Pons (tissue), 1 donor: ENCODE measurements around the gene NOL8.

Source experiments
- DNase-seq: peaks from one replicate; pipeline ENCODE4 v3.0.0-alpha.2; 2016; ENCODE audit warnings: low spot score

Gene NOL8

DNA sequence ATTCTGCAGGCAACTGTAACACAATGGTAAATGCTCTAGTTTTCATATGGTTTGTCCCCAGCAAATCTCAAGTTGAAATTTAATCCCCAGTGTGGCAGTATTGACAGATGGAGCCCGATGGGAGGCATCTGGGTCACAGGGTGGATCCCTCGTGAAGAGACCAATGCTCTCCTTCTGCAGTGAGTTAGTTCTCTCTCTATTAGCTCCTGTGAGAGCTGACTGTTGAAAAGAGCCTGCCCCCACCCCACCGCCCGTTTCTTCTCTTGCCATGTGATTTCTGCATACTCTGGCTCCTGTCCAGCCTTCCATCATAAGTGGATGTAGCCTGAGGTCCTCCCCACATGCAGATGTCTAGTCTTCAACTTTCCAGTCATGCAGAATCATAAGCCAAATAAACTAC lies 58.7 kb downstream of the NOL8 start:
- DNase-seq, result no peak

DNA sequence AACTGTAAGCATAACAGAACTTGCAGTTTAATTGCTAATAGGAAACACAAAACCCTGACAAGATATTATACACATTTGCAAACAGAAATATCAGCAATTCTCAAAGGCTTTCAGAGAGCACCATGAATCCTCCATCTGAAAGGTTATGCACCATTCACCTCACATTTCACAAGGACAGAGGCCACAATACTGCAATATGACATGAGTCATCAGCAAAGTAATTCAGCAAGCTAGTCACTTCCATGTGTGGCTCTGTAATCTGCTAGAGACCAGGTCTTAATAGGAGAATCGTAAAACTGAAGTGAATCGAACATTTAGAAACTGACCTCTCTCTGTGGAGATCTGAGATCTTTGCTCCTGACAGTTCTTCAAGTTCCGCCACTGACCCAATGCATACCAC lies 60.0 kb downstream of the NOL8 start:
- DNase-seq, result no peak

DNA sequence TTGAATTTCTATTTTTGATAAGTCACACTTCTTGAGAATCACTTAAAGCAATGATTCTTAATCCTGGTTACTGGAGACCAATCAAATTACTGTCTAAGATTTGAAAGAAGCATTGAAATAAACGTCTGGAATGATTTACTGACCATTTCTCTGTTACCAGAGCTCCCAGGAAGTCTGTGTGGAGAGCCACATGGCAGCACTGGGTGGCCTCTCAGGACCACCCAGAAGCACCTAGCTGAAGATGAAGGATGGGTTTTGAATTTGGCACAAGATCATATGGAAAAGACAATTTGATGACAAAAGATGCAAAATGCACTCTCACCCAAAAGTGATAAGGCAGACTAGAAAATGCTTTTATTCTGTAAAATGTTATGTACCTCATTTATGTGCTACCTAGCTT lies 62.0 kb downstream of the NOL8 start:
- DNase-seq, result no peak

DNA sequence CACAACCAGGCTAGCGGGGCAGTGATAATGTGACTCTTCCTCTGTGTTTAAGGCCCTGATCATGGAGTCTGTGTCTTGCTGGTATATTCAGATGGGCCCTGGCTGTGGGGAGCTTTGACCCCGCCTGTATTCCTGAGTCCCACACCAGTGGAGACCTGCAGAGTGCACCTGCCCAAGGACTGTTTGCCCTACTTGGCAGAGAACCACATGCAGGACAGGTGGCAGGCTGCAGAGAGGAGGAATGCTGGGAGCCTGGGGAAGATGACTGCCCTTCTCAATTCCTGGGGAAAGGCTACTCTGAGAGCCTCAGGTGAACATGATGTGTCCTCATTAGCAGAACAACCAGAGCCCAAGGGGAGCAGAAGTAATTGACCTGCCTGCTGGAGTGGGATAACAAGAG lies 67.8 kb downstream of the NOL8 start:
- no peak for DNase-seq

DNA sequence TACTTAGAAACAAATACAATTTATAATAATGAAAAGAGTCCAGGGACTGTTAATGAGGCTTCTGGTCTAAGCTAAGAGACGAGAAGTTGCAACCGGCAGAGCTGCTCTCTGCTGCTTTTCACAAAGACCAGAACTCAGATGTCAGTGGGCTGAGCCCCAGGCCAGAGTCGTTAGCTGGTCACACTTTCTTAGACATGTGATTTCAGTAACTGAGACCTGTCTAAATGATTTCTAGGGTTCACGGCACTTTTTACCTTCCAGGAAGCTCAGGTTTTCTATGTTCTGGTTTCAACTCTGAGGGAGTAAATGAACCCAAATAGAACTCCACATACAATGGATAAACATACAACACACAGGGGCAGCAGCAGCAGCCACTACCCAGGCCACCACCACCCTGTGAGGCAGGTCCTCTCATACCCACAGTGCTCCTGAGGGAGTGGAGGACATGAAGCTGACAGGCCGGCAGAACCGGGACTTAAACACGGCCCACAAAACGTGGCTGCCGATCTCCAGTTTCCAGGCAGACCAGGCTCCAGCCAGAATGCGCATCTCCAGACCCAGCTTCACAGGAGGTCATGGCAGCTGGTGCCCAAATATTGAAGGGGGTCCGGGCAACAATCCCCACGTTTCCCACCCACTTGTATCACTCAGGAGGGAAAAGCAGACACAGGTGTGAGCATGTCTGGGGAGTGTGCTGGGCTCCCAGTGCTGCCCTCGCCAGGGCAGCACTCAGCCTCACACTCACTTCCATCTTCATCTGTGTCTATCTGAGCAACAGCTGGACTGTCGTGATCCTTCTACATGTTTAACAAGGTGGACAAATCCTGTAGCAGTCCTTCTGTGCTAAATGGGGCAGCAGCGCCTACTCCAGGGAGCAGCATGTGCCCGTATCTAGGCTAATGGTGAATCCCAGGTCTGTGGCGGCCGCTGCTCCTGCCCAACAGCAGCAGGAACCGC lies 70.5 kb downstream of the NOL8 start:
- no peak for DNase-seq

DNA sequence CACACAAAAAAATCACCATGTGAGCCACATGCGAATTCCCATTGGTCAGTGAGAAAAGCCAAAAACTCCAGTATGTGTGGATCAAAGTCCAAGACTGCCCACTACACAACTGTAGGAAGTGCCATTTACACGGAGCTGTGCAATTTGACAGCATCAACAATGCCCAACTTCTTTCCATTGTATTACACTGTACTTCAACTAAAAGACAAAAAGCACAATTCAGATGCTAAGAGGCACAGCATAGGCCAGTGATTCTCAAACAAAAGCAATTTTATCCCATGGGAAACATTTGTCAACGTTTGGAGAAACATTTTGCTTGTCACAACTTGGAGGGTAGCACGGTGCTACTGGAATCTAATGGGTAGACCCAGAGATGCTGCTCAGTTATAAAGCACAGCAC lies 71.5 kb downstream of the NOL8 start:
- DNase-seq, result peak; percentile 70

DNA sequence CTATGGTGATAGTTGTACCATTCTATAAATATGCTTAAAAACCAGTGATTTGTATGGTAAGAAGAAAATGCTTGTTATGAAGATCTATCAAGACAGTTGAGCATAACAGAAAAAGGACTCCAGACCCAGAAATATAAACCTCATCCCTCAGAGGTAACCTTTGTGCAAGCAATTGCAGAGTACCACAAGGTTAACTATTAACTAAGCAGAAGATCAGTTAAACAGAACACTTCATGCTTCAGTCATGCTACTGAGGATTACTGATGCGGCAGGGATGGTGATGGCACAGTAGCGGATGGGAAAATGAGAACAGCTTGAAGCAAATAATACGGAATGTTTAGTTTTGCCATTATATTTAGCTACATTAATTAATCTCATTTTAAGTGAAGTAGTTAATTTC lies 77.2 kb downstream of the NOL8 start:
- no peak for DNase-seq
